Sigmoid colon (tissue), 4 donors: ENCODE measurements around the gene SECTM1.

ENCODE experiments used
- POLR2A ChIP-seq, 2 donors: fragments of 450-650 bp; IDR thresholded peaks; one replicate each; pipeline ENCODE4 v1.6.1; 2016; ENCODE audit warnings: antibody characterized with exemption in 2 of 2, mild to moderate bottlenecking in 2 of 2, moderate library complexity in 2 of 2
- POLR2AphosphoS5 ChIP-seq, 4 donors: sonication (generic); formaldehyde crosslinking; IDR thresholded peaks; one replicate each; pipeline ENCODE4 v1.6.1; 2017; ENCODE audit warnings: antibody characterized with exemption in 4 of 4
- TF ChIP-seq, protein P1 (sequence below), 4 experiments: fragments of 450-650 bp in 3 of 4; fragments of 200-600 bp in 1 of 4; IDR thresholded peaks; one replicate each; pipeline ENCODE4 v1.5.1; 2016 to 2019; ENCODE audit warnings: antibody characterized with exemption in 4 of 4, mild to moderate bottlenecking in 3 of 4, moderate library complexity in 2 of 4

DNA sequence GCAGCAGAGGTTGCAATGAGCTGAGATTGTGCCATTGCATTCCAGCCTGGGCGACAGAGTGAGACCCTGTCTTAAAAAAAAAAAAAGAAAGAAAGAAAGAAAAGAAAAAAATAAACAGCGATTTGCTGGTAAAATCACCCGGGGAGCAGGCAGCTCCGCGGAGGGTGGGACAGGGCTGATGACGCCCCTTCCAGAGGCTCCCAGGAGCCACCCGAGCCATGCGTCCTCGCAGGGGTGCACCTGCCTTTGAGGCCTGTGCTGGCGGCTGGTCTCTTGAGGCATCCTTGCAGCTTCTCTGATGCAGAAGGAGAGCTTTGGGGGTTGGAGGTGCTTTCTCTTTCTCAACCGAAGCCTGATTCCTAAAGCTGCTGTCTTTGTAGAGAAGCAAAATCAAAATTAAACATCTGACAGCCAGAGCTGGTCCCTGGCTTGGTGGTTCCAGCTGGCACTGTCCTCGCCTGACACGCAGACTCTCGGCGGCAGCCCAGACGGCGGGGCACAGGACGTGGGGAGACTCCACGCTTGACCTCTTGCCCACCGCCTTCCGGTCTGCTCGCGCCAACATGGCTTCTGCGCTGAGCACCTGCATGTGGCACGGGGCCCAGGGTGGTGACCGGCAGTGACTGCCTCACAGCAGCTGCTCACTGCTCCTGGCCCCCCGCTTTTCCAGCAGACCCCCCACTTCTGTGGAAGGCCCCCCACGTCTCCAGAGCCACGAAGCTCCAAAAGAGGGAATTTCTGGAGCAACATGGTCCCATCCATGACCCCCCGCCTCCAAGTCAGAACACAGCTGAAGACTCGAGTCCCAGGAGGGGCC lies 44.6 kb upstream of the SECTM1 start:
- TF ChIP-seq POLR2A (IDR thresholded peaks at IDR 0.05) (no peak), POLR2AphosphoS5 (IDR thresholded peaks at IDR 0.05) (no peak)
- TF ChIP-seq, protein P1, sequence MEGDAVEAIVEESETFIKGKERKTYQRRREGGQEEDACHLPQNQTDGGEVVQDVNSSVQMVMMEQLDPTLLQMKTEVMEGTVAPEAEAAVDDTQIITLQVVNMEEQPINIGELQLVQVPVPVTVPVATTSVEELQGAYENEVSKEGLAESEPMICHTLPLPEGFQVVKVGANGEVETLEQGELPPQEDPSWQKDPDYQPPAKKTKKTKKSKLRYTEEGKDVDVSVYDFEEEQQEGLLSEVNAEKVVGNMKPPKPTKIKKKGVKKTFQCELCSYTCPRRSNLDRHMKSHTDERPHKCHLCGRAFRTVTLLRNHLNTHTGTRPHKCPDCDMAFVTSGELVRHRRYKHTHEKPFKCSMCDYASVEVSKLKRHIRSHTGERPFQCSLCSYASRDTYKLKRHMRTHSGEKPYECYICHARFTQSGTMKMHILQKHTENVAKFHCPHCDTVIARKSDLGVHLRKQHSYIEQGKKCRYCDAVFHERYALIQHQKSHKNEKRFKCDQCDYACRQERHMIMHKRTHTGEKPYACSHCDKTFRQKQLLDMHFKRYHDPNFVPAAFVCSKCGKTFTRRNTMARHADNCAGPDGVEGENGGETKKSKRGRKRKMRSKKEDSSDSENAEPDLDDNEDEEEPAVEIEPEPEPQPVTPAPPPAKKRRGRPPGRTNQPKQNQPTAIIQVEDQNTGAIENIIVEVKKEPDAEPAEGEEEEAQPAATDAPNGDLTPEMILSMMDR (IDR thresholded peaks at IDR 0.05): no peak
